IMR-90 (cell line): ENCODE results near the gene HOXD12.

ENCODE experiments used
- BHLHE40 ChIP-seq: fragments of 150-350 bp; IDR thresholded peaks from 2 replicates; pipeline ENCODE4 v1.6.1; 2016; ENCODE audit warnings: mild to moderate bottlenecking, low read depth, low read length
- CEBPB ChIP-seq: IDR thresholded peaks from 2 replicates; pipeline ENCODE4 v1.6.1; 2012; ENCODE audit warnings: low read depth, low read length, improper control_type of control experiment
- CHD1 ChIP-seq: IDR thresholded peaks from 2 replicates; pipeline ENCODE4 v1.6.1; 2012; ENCODE audit warnings: low read depth, low read length, improper control_type of control experiment
- ELK1 ChIP-seq: fragments of 150-350 bp; IDR thresholded peaks from 2 replicates; pipeline ENCODE4 v1.6.1; 2016; ENCODE audit warnings: low read depth, mild to moderate bottlenecking, low read length, moderate library complexity, borderline replicate concordance
- MAZ ChIP-seq: IDR thresholded peaks from 2 replicates; pipeline ENCODE4 v1.6.1; 2012; ENCODE audit warnings: low read depth, mild to moderate bottlenecking, low read length, improper control_type of control experiment, moderate library complexity, borderline replicate concordance
- MXI1 ChIP-seq: IDR thresholded peaks from 2 replicates; pipeline ENCODE4 v1.6.1; 2012; ENCODE audit warnings: low read depth, mild to moderate bottlenecking, low read length, moderate library complexity, borderline replicate concordance
- NFE2L2 ChIP-seq: fragments of 150-350 bp; IDR thresholded peaks from 2 replicates; pipeline ENCODE4 v1.6.1; 2016; ENCODE audit warnings: low read depth, mild to moderate bottlenecking, low read length
- POLR2A ChIP-seq: IDR thresholded peaks from 2 replicates; pipeline ENCODE4 v1.6.1; 2012; ENCODE audit warnings: mild to moderate bottlenecking, low read depth, low read length
- RAD21 ChIP-seq: IDR thresholded peaks from 2 replicates; pipeline ENCODE4 v1.6.1; 2012; ENCODE audit warnings: low read length, improper control_type of control experiment
- RCOR1 ChIP-seq: IDR thresholded peaks from 2 replicates; pipeline ENCODE4 v1.6.1; 2012; ENCODE audit warnings: mild to moderate bottlenecking, low read length, improper control_type of control experiment; ENCODE audit not compliant: insufficient replicate concordance
- RFX5 ChIP-seq: IDR thresholded peaks from 2 replicates; pipeline ENCODE4 v1.8.0; 2012; ENCODE audit warnings: low read depth, mild to moderate bottlenecking, low read length, moderate library complexity
- SMC3 ChIP-seq: fragments of 150-350 bp; IDR thresholded peaks from 2 replicates; pipeline ENCODE4 v1.6.1; 2016; ENCODE audit warnings: low read depth, mild to moderate bottlenecking, antibody characterized with exemption, low read length, moderate library complexity
- TF ChIP-seq, protein P1 (sequence below): conservative IDR thresholded peaks from 2 replicates; pipeline ENCODE4 v1.5.1; 2012; ENCODE audit warnings: mild to moderate bottlenecking, low read depth, low read length, improper control_type of control experiment

DNA sequence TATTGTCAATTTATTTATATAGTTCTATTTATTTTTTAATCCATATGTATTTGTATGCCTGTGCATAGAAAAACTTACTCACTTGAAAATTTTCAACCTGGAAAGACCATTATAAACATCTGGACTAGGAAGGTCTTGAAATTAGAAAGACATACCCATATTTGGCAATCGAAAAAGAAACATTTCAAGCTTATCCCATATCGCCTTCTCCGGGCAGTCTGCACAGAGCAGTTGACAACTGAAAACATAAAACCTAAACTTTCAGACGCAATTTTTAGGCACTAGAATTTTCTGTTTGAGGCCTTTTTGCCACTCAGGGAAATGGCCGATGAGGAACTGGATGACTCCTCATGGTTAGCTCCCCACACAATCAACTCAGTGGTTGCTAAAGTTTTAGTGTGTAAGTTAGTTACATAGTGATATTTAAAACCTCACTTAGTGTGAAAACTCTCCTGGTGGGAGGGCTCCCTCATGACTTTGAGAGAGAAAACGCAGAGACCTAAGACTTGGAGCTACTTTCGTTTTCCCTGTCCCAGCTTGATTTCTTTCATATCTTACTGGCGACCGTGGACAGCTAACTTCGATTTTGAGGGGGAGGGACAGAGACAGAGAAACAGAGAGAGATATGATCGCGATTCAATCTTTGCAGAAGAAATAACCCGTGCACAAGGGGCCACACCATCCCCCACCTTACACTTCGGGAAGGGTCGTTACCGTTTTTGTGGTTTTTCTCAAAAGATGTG is 3.2 kb upstream of the HOXD12 start:
- TF ChIP-seq, protein P1, sequence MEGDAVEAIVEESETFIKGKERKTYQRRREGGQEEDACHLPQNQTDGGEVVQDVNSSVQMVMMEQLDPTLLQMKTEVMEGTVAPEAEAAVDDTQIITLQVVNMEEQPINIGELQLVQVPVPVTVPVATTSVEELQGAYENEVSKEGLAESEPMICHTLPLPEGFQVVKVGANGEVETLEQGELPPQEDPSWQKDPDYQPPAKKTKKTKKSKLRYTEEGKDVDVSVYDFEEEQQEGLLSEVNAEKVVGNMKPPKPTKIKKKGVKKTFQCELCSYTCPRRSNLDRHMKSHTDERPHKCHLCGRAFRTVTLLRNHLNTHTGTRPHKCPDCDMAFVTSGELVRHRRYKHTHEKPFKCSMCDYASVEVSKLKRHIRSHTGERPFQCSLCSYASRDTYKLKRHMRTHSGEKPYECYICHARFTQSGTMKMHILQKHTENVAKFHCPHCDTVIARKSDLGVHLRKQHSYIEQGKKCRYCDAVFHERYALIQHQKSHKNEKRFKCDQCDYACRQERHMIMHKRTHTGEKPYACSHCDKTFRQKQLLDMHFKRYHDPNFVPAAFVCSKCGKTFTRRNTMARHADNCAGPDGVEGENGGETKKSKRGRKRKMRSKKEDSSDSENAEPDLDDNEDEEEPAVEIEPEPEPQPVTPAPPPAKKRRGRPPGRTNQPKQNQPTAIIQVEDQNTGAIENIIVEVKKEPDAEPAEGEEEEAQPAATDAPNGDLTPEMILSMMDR = no peak
- no peak for TF ChIP-seq POLR2A
- TF ChIP-seq SMC3 = no peak
- no peak for TF ChIP-seq NFE2L2
- no peak for TF ChIP-seq RFX5
- no peak for TF ChIP-seq MXI1
- TF ChIP-seq CEBPB = no peak
- TF ChIP-seq RAD21 = no peak
- TF ChIP-seq CHD1 = no peak
- TF ChIP-seq RCOR1 = no peak
- no peak for TF ChIP-seq BHLHE40
- TF ChIP-seq MAZ = no peak
- TF ChIP-seq ELK1 = no peak
